ENCODE measurements around the gene LRRTM2.

DNA sequence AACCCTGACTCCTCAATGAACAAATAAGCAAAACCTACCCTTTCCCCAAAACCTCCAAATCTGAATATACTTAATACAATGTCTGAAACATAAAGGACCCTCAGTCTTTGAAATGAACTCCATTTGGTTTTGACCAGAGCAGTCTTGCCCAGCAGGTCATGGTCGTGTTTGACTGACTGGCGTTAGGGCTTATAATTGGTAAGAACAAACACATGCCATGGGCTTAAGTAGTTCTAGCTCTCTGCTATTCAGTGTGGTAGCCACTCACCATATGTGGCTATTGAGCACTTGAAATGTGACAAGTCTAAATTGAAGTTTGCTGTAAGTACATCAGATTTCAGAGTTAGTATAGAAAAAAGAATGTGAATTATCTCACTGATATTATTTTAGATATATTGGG lies 42.1 kb downstream of the LRRTM2 start:
- TF ChIP-seq, protein P1, sequence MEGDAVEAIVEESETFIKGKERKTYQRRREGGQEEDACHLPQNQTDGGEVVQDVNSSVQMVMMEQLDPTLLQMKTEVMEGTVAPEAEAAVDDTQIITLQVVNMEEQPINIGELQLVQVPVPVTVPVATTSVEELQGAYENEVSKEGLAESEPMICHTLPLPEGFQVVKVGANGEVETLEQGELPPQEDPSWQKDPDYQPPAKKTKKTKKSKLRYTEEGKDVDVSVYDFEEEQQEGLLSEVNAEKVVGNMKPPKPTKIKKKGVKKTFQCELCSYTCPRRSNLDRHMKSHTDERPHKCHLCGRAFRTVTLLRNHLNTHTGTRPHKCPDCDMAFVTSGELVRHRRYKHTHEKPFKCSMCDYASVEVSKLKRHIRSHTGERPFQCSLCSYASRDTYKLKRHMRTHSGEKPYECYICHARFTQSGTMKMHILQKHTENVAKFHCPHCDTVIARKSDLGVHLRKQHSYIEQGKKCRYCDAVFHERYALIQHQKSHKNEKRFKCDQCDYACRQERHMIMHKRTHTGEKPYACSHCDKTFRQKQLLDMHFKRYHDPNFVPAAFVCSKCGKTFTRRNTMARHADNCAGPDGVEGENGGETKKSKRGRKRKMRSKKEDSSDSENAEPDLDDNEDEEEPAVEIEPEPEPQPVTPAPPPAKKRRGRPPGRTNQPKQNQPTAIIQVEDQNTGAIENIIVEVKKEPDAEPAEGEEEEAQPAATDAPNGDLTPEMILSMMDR (IDR thresholded peaks at IDR 0.05), result no peak
- no peak for TF ChIP-seq POLR2A (IDR thresholded peaks at IDR 0.05)
